SK-N-SH (cell line): ENCODE measurements around the gene PSMG4.
"Not testable (repeated sequence)": the region's sequence is repeated elsewhere in the genome, so short reads cannot be mapped to it uniquely, and the experiment has no call there.

Experiments used
- JUND ChIP-seq: IDR thresholded peaks from 2 replicates; pipeline ENCODE4 v1.4.0; 2012
- POLR2AphosphoS5 ChIP-seq: IDR thresholded peaks from 2 replicates; pipeline ENCODE4 v1.6.1; 2012; ENCODE audit warnings: low read depth, low read length
- TF ChIP-seq, protein P1 (sequence below): fragments of 200-600 bp; sonication (generic); IDR thresholded peaks from 2 replicates; pipeline ENCODE4 v1.6.1; 2017; ENCODE audit warnings: antibody characterized with exemption, mild to moderate bottlenecking, moderate library complexity
- TF ChIP-seq, protein P2 (sequence below): IDR thresholded peaks from 2 replicates; pipeline ENCODE4 v1.6.1; 2012; ENCODE audit warnings: mild to moderate bottlenecking, low read depth, low read length, moderate library complexity
- TF ChIP-seq, protein P3 (sequence below): IDR thresholded peaks from 2 replicates; pipeline ENCODE4; 2012

DNA sequence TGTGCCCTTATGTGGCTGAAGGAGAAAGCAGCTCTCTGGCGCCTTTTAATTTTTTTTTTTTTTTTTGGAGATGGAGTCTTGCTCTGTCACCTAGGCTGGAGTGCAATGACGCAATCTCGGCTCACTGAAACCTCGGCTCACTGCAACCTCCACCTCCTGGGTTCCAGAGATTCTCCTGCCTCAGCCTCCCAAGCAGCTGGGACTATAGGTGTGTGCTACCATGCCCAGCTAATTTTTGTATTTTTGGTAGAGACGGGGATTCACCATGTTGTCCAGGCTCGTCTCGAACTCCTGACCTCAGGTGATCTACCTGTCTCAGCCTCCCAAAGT lies 13.9 kb upstream of the PSMG4 start:
- TF ChIP-seq, protein P1, sequence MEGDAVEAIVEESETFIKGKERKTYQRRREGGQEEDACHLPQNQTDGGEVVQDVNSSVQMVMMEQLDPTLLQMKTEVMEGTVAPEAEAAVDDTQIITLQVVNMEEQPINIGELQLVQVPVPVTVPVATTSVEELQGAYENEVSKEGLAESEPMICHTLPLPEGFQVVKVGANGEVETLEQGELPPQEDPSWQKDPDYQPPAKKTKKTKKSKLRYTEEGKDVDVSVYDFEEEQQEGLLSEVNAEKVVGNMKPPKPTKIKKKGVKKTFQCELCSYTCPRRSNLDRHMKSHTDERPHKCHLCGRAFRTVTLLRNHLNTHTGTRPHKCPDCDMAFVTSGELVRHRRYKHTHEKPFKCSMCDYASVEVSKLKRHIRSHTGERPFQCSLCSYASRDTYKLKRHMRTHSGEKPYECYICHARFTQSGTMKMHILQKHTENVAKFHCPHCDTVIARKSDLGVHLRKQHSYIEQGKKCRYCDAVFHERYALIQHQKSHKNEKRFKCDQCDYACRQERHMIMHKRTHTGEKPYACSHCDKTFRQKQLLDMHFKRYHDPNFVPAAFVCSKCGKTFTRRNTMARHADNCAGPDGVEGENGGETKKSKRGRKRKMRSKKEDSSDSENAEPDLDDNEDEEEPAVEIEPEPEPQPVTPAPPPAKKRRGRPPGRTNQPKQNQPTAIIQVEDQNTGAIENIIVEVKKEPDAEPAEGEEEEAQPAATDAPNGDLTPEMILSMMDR = not testable (repeated sequence)
- TF ChIP-seq, protein P2, sequence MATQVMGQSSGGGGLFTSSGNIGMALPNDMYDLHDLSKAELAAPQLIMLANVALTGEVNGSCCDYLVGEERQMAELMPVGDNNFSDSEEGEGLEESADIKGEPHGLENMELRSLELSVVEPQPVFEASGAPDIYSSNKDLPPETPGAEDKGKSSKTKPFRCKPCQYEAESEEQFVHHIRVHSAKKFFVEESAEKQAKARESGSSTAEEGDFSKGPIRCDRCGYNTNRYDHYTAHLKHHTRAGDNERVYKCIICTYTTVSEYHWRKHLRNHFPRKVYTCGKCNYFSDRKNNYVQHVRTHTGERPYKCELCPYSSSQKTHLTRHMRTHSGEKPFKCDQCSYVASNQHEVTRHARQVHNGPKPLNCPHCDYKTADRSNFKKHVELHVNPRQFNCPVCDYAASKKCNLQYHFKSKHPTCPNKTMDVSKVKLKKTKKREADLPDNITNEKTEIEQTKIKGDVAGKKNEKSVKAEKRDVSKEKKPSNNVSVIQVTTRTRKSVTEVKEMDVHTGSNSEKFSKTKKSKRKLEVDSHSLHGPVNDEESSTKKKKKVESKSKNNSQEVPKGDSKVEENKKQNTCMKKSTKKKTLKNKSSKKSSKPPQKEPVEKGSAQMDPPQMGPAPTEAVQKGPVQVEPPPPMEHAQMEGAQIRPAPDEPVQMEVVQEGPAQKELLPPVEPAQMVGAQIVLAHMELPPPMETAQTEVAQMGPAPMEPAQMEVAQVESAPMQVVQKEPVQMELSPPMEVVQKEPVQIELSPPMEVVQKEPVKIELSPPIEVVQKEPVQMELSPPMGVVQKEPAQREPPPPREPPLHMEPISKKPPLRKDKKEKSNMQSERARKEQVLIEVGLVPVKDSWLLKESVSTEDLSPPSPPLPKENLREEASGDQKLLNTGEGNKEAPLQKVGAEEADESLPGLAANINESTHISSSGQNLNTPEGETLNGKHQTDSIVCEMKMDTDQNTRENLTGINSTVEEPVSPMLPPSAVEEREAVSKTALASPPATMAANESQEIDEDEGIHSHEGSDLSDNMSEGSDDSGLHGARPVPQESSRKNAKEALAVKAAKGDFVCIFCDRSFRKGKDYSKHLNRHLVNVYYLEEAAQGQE = not testable (repeated sequence)
- TF ChIP-seq, protein P3, sequence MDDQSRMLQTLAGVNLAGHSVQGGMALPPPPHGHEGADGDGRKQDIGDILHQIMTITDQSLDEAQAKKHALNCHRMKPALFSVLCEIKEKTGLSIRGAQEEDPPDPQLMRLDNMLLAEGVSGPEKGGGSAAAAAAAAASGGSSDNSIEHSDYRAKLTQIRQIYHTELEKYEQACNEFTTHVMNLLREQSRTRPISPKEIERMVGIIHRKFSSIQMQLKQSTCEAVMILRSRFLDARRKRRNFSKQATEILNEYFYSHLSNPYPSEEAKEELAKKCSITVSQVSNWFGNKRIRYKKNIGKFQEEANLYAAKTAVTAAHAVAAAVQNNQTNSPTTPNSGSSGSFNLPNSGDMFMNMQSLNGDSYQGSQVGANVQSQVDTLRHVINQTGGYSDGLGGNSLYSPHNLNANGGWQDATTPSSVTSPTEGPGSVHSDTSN = not testable (repeated sequence)
- not testable (repeated sequence) for TF ChIP-seq JUND, POLR2AphosphoS5
